Measurements from ENCODE around the gene UGGT2. TPM values are rescaled to one million over a fixed set of nuclear protein-coding genes. Genes with fewer than 3 reads are reported as not detected.

UGGT2 gene
- total and polyA plus RNA-seq, 9 of the 15 experiments (the other 6 are each of a cell fraction or from before 2014, with no cell fraction given), result 3.5 to 24.5 (median 18.3) TPM

GRCh38 chr13:96053003-96053703 is at the start of gene UGGT2 (continued):
- TF ChIP-seq, protein P1, sequence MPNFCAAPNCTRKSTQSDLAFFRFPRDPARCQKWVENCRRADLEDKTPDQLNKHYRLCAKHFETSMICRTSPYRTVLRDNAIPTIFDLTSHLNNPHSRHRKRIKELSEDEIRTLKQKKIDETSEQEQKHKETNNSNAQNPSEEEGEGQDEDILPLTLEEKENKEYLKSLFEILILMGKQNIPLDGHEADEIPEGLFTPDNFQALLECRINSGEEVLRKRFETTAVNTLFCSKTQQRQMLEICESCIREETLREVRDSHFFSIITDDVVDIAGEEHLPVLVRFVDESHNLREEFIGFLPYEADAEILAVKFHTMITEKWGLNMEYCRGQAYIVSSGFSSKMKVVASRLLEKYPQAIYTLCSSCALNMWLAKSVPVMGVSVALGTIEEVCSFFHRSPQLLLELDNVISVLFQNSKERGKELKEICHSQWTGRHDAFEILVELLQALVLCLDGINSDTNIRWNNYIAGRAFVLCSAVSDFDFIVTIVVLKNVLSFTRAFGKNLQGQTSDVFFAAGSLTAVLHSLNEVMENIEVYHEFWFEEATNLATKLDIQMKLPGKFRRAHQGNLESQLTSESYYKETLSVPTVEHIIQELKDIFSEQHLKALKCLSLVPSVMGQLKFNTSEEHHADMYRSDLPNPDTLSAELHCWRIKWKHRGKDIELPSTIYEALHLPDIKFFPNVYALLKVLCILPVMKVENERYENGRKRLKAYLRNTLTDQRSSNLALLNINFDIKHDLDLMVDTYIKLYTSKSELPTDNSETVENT (CRISPR knock-in tag; IDR thresholded peaks at IDR 0.05), result peak; percentile 57; the same call in 1 of the 2 replicates
- TF ChIP-seq MTF1 (CRISPR knock-in tag; IDR thresholded peaks at IDR 0.05; ENCODE audit: borderline replicate concordance) (no peak), L3MBTL2 (IDR thresholded peaks at IDR 0.05) (peak; percentile 77)

DNA sequence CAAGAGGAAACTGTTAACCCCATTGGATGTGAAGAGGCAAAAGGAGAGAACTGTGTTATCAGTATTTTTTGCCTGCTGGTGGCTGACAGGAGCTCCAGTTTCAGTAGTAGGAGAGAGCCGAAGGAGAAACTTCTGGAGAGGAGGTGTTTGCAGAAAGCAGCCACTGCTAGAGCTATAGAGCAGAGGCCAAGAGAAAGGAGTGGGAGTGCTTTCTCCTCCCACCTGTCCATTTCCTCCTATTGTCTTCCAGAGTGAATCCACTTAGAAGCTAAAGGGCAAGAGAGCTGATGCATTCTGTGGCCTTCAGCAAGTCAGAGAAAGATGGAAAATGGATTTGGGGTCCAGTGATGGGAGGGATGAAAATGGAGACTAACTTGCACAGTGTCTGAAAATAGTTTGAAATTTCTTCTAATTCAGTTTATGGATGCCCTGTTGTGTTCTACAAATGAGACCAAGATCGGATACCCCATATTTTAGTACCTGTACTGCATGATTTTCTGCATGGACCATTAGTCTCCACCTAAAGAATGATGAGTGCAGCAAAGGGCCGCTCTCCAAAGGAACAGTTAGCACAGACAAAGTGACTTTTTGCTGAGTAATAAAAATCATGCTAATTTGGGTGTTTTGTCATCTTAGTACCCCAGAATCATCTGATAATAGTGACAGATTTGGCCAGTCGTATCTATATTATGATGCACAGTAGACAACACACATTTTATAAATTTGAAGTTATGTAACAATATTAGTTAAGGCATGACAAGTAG is 47.4 kb upstream of the UGGT2 start:
- FAIRE-seq, result no peak
- no peak for TF ChIP-seq ZNF589 (CRISPR knock-in tag; IDR thresholded peaks at IDR 0.05; ENCODE audit: low read depth)
- no peak for TF ChIP-seq ZNF24 (IDR thresholded peaks at IDR 0.05)
- no peak for TF ChIP-seq ILF3 (IDR thresholded peaks at IDR 0.05; ENCODE audit: borderline replicate concordance)
- TF ChIP-seq HDAC8 (tag; IDR thresholded peaks at IDR 0.05), result no peak
- no peak for TF ChIP-seq ZBED1 (IDR thresholded peaks at IDR 0.05)
- TF ChIP-seq ZFP30 (CRISPR knock-in tag; IDR thresholded peaks at IDR 0.05; ENCODE audit: borderline replicate concordance), result no peak
- TF ChIP-seq TFAP4 (CRISPR knock-in tag; IDR thresholded peaks at IDR 0.05; ENCODE audit: borderline replicate concordance), result no peak
- TF ChIP-seq, protein P2, sequence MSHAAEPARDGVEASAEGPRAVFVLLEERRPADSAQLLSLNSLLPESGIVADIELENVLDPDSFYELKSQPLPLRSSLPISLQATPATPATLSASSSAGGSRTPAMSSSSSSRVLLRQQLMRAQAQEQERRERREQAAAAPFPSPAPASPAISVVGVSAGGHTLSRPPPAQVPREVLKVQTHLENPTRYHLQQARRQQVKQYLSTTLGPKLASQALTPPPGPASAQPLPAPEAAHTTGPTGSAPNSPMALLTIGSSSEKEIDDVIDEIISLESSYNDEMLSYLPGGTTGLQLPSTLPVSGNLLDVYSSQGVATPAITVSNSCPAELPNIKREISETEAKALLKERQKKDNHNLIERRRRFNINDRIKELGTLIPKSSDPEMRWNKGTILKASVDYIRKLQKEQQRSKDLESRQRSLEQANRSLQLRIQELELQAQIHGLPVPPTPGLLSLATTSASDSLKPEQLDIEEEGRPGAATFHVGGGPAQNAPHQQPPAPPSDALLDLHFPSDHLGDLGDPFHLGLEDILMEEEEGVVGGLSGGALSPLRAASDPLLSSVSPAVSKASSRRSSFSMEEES (CRISPR knock-in tag; IDR thresholded peaks at IDR 0.05), result no peak
- TF ChIP-seq ZNF785 (CRISPR knock-in tag; IDR thresholded peaks at IDR 0.05), result no peak
- TF ChIP-seq HDAC3 (IDR thresholded peaks at IDR 0.05; ENCODE audit: borderline replicate concordance, partially characterized antibody), result no peak
- no peak for TF ChIP-seq ZNF695 (CRISPR knock-in tag; IDR thresholded peaks at IDR 0.05)
- TF ChIP-seq HDAC2 (IDR thresholded peaks at IDR 0.05), result no peak
- no peak for TF ChIP-seq CREB1 (IDR thresholded peaks at IDR 0.05)
- no peak for TF ChIP-seq CREB1 (CRISPR knock-in tag; IDR thresholded peaks at IDR 0.05)

More for the DNA sequence above, 47.4 kb upstream of the UGGT2 start:
- no peak overlapping the region for H3K27ac ChIP-seq (ENCODE audit: extremely low read depth, low read depth, low read length)
- no peaks in the 10 kb centered on the region for H3K79me2 ChIP-seq (ENCODE audit: control insufficient read depth, insufficient read depth, low read length)
- DNase-seq (ENCODE audit: extremely low read depth in 1 of 4, low spot score in 3 of 4), result no peak
- H3K9me3 ChIP-seq (replicated peaks; ENCODE audit: control insufficient read depth, insufficient read depth, low read depth, low read length), result no peaks in the 10 kb centered on the region
- no peak overlapping the region for H3K9ac ChIP-seq (ENCODE audit: insufficient read depth in 1 of 2, low read depth in 2 of 2, low read length in 2 of 2)
- POLR2A ChIA-PET, result no interaction called here
- no peak overlapping the region for H3K4me3 ChIP-seq
- H3K36me3 ChIP-seq (ENCODE audit: control insufficient read depth, insufficient read depth, low read length), result no peaks in the 10 kb centered on the region
- no peaks in the 10 kb centered on the region for H3K9me1 ChIP-seq (ENCODE audit: control insufficient read depth, insufficient read depth, low read length)
- H3K4me2 ChIP-seq (ENCODE audit: insufficient read depth, low read length), result no peak overlapping the region
- BruUV-seq (replicated peaks), result no TSS peak
- no peaks in the 10 kb centered on the region for H4K20me1 ChIP-seq (replicated peaks; ENCODE audit: control insufficient read depth, insufficient read depth, low read length)
- intact Hi-C loops (cut with micrococcal nuclease), result no loop called here
- CTCF ChIA-PET (ENCODE audit: low intra/inter-chr PET ratio), result no interaction called here
- no peak for ATAC-seq
- no peak overlapping the region for H2AFZ ChIP-seq (ENCODE audit: low read depth, low read length)
- whole genome bisulfite sequencing (ENCODE audit: insufficient coverage, low coverage, missing lambda C conversion rate), result 0% methylated on average over 3 of the region's 4 CpGs
- in situ Hi-C loops (cut with MboI), result no loop called here
- H3K4me1 ChIP-seq (replicated peaks in 1 of 2; ENCODE audit: control insufficient read depth in 2 of 2, insufficient read depth in 2 of 2, low read length in 2 of 2), result no peaks in the 10 kb centered on the region
- no peaks in the 10 kb centered on the region for H3K27me3 ChIP-seq (ENCODE audit: control insufficient read depth in 2 of 2, insufficient read depth in 2 of 2, low read length in 2 of 2)
